Kidney capillary endothelial cell (primary cell): ENCODE results near the gene BMAL1.
"Not testable (repeated sequence)": the region's sequence is repeated elsewhere in the genome, so short reads cannot be mapped to it uniquely, and the experiment has no call there.

Experiments
- DNase-seq: peaks from one replicate; pipeline ENCODE4 v3.0.0-alpha.2; 2018; ENCODE audit warnings: low spot score

The BMAL1 gene

DNA sequence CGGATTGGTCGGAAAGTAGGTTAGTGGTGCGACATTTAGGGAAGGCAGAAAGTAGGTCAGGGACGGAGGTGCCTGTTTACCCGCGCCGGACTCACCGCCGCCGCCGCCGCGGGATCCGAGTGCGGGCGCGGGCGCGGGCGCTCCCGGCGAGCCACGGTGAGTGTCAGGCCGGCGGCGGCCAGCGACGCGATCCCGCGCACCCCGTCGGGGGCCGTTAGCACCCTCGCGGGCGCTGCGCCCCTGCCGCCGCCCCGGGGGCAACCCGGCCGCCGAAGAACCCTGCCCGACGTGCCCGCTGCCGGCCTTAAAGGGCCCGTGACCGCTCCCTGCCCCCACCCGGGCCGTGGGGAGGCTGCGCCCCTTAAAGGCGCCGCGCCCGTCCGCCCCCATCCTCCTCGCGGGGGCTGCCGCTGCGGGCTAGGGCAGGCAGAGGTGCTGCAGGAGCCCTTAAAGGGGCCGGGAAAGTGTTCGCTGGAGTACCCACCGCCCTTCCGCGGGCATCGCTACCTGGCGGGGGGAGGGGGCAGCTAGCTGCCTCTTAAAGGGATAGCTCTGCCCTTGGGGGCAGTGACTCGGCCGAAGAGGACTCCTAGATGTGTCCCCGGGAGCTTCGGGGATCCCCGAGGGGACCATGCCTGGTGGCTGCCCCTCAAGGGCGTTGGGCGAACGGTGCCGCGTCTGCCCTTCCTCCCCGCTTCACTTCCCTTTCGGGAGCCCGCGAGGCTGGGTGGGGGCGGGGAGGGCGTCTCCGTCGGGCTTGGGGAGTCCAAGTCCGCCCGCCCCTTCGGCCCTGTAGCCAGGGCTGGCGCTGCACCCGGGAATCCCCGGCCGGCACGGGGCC, at the start of gene BMAL1:
Gene BMAL1 (plus strand): TSS at position 23 of the 841 bp plus-strand sequence. CDS start 76,519 bp downstream, outside the sequence.
- DNase-seq = no peak

DNA sequence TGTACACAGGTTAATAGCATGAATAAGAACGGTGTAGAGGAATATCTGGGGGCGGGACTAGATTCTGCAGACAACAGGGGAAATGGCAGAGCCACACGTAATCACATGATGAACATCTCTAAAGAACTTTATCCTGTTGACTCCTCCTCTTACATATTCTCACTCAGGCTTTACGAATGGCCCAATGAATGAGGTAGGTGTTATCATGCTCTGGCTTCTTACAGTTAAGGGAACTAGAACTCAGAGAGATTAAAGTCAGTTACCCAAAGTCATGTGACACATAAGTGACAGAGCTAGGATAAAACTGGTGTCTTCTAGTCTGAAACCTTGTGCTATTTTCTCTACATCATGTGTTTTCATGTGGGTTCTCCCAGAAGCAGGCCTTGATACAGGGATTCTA, 49.0 kb upstream of the BMAL1 start:
- DNase-seq = no peak

DNA sequence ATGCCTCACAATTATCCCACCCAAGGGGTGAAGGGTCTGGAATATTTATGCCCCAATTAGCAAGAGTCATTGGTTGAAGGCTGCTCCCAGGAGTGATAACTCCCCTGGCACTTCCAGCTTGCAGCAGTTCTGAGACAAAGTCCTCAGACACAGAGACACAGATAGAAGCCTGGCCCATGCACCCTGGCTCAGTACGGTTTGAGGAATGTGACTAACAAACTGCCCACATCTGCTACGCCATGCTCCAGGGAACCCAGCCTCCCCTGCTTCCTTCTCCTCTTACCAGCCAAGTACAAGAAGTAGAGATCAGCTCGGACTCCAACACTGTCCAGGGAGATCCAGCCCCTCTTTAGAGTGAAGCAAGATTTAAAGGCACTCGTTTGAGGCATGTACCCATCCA, 48.5 kb upstream of the BMAL1 start:
- no peak for DNase-seq

DNA sequence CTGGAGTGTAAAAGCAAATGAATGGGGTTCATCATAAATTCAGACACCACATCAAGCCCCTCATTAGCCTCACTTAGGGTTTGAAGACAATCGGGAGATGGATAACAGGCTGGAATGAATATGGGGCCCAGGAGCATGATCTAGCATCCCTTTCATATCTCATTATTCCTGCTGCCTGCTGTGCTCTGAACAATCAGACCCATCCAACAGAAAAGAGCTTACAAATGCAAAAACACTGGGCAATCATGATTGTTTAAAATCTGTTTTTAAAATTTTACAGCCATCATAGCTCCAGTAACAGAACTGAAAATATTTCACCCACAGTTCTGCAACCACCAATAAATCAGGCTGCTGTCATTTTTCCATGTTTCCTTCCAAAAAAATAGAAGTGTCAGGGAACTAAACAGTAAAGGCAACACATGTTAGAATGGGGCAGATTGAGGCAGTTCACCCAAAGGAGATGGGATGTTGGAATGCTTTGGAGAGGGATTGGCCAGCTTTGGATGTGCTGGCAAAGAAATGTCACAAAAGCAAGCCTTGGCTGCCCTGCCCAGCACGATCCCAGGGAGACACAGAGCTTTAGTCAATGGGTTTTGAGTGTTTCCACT, 47.8 kb upstream of the BMAL1 start:
- no peak for DNase-seq

DNA sequence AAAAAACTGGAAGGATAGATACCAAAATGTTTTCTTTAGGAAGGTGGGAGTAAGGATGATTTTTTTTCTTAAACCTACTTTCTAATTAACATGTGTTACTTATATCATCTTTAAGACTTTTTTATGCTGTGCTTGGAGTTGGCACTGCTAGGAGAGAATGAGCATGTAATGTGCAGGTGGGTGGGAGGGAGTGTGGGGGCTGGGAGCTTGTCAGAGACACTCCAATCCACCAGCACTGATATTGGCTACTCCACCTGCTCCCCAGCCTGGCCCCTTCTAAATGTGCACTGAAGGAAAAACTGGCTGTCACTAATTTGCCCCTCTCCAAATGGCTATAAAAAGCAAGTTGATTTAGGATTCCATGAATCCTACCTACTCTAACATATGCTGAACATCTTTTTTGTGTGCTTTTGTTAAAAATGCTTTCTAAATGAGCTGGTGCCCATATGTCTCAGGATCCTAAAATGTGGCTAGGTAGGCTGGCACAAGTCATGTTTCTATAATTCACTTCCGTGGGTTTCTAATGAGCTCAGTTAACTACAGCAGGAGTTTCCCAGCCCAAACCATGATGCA, 44.3 kb upstream of the BMAL1 start:
- DNase-seq = no peak

DNA sequence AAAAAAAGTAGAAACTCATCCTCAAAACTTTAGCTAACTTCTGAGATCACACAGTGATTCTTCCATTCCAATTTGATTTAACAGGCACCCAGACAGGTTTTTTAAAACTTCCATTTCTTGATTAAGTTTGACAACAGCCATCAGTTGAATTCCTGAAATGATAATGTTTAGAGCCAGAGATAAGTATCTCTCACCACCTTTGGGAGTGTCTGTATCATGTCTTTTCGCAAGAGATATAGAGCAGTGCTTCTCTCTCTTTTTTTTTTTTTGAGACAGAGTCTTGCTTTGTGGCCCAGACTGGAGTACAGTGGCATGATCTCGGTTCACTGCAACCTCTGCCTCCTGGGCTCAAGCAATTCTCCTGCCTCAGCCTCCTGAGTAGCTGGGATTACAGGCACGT, 41.7 kb upstream of the BMAL1 start:
- no peak for DNase-seq

DNA sequence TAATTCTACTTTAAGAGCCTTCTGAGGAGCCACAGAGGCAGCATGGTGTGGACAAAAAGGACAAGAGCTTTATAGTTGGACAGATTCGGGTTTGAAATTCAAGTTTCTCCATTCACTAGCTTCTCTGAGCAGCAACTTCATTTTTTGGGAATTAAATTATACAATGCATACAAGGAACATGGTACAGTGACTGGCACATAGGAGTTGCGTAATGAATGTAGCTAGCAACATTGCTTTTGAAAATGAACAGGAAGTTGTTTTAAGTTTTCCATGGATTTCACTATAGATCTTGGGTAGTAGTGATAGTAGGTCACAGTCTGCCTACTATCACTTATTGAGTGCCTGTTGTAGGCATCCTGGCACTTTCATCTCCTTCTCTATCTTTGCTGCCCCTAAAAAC, 41.0 kb upstream of the BMAL1 start:
- no peak for DNase-seq

DNA sequence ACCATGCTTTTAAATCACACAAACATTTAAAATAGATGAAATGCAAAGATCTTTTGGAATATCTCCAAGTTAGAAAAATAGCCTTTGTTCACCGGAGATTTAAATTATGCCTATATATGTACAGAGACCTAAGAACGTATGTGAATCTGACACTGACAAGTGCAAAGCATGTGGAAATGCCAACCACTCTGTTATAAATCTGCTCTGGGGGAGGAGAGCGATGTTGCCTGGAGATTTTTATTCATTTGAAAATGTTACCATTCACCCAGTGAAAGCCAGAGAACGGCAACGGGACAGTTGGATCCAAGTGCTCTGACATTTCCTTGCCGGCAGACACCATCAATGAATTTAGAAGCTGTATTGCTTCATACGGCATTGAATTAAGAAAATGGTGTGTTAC, 39.8 kb upstream of the BMAL1 start:
- DNase-seq = no peak

DNA sequence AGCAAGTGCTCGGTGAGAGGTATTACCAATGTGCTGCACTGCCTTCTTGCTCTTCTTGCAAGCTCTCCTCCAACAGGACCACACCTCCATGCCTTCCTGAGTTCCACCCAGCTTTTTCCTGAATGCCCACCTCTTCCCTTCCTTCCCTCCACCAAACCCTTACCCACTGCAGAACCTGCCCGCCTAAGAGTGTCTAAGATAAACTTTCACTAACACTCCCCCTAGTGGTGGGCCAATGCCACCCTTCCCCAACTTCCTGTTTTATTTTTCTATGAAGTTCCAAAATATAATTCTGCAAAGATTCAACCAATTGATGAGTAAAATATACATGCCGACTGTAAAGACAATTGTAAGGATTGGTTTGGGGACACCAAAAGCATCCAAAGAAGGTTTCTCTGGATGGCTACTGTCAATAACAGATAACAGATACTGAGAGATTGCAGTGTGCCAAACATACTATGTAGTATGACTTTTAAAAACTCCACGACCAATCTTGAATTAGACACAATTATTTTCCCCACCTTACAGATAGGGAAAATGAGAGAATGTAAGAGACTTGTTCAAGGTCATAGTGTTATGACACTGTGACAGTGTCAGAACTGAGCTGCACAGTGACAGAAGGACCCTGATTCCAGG, 38.6 kb upstream of the BMAL1 start:
- DNase-seq = peak; percentile 59

DNA sequence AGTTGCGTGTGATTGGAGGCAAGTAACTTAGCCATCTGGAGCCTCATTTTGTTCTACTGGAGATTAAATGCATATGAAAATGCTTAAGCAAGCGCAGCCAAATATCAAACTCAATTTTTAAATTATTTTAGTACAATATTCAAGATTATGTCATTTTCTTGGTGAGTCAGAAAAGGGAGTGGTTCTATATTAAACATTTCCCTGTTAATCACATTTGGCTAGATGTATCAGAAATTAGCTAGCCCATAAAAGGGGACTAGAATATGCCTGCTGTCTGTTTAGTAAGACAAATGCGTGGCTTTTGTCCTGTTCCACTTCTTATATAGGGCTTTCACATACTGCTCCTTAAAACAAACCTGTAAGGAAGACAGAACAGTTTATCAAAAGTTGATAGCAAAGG, 35.0 kb upstream of the BMAL1 start:
- DNase-seq = no peak

DNA sequence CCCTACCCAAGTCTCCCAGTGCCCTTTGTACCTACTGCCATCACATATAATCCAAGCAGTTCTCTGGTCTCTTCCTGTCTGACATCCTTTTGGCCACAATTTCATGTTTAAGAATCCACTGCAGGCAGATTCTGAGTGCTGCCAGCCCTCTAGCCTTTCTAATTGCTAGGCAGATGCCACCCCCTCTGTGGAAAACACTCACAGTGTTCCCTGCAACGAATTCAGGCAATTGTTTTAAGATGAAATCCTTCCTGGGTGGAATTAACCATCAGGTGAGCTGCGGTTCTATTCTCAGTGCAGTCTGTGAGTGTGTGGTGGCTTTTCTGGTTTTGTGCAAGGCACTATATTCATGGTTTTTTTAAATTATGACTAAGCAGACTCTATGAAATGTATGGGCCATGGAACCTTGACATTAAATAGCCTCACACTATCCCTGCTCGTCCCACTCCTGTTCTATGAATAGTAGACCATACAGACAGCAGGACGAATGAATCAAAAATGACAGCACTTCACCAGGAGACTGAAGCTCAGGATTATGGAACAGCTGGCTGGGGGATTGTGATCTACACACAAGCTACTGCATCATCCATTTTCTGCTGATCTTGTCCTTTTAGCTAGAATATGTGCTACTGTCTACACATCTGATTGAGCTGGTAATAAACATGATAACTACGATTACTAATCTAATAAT, 29.8 kb upstream of the BMAL1 start:
- no peak for DNase-seq

DNA sequence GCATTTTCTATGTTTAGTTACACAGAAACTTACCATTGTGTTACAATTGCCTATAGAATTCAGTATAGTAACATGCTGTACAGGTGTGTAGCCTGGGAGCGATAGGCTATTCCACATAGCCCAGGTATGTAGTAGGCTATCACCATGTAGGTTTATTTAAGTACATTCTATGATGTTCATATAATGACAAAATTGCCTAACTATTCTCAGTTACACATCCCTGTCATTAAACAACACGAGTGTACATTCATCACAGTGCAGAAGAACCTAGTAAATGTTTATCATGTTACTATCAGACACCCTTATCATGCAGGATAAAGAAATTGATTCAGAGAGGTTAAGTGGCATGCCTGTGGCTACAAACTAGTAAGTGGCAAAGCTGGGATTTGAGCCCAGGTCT, 28.4 kb upstream of the BMAL1 start:
- no peak for DNase-seq

DNA sequence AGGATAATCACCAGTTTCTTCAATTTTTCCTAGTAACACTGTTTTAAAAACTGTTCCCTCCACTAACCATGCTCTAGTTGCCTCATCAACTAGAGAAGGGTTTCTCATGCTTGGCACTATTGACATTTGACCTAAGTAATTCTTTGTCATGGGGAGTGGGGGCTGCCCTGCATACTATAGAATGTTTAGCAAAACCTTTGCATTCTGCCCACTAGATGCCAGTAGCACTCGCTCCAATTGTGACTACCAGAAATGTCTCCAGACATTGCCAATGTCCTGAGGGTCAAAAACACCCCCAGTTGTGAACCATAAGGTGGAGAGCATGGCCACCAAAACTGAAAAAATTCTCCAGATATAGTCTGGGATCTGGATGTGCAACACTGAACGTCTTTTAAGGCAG, 27.6 kb upstream of the BMAL1 start:
- DNase-seq = no peak

DNA sequence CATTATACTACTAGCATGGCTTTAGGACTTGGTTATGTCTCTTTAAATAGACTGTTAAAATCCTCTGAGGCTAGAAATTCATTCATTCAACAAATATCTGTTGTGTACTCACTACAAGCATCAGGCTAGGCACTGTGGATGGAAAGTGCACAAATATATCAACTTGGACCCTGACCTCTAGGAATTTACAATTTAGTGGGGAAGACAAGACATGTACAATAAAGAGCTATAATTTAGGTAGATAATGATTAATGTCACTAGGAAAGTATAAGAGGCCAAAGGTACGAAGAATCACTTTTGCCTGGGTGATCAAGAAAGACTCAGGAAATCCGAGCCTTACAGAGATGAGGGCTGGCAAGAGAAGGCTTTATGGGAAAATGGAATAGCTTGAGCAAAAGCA, 25.6 kb upstream of the BMAL1 start:
- DNase-seq = no peak

DNA sequence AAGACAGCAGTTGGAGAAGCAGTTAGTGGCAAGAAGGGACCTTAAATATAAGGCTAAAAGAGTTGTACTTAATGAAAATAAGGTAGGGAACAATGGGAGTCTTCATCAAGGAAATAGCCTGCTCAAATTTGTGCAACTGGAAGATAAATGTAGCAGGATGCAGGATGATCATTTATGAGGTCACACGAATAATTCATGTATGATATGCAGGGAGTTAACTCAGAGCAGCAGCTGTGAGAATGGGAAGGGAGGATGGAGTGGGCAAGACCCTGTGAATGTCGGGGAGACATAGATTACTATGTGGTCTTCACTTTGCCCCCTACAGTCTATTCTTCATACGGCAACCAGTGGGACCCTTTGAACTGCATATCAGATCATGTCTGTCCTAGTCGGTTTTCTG, 25.2 kb upstream of the BMAL1 start:
- no peak for DNase-seq

DNA sequence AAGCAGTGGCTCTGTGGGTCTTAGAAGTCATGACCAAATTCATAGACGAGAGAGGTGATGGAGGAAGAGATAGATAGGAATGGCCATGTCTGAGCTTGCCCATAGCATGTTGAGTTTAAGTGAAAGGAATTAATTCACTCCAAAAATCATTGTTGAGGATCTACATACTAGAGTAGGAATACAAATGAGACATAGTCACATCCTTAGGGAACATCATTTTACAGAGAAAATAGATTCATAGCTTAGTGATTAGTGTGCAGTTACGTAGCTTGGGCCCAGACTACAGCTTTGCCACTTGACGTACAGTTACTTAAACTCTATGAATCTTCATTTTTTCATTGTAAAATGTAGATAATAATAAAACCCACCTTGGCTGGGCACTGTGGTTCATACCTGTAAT, 21.4 kb upstream of the BMAL1 start:
- no peak for DNase-seq

DNA sequence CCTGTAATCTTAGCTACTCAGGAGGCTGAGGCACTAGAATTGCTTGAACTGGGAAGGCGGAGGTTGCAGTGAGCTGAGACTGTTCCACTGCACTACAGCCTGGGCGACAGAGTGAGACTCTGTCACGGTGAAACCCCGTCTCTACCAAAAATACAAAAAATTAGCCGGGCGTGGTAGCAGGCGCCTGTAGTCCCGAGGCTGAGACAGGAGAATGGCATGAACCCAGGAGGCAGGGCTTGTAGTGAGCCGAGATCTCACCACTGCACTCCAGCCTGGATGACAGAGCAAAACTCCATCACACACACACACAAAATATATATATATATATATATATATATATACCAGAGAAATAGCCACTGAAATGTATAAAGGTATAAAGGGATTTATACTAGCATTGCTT, 19.5 kb upstream of the BMAL1 start:
- not testable (repeated sequence) for DNase-seq

DNA sequence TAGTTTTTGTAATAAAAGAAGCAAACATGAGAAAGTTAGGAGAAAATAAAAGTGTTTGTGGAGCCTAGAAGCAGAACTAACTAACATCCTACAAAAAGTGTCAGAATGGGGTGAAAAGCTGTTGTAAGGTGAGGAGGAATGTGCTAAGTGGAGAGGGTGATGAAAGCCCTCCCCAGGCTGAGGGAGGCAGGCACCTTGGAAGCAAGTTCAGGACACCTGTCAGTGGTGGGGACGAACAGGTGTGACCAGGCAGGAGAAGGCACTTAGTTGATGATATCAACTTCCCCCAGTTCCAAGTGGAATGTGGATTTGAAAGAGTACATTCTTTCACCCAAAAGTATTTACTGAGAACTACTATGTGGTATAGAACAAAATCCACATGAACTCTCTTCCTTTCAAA, 18.7 kb upstream of the BMAL1 start:
- no peak for DNase-seq

DNA sequence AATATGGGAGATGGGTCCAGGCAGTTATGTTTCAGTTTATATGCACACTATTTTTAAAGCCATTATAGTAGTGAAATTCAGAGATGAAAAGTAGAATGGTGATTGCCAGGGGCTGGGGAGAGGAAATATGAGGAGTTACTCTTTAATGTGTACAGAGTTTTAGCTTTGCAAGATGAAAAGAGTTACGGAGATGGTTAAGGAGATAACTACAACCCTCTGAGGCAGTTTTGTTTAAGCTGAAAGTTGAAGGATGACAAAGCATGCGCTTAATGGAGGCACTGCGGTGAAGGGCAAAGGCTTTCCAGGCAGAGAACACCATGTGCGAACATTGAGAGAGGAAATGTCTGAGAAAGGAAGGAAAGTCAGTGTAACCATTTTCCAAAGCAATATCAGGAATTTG, 18.2 kb upstream of the BMAL1 start:
- DNase-seq = no peak

DNA sequence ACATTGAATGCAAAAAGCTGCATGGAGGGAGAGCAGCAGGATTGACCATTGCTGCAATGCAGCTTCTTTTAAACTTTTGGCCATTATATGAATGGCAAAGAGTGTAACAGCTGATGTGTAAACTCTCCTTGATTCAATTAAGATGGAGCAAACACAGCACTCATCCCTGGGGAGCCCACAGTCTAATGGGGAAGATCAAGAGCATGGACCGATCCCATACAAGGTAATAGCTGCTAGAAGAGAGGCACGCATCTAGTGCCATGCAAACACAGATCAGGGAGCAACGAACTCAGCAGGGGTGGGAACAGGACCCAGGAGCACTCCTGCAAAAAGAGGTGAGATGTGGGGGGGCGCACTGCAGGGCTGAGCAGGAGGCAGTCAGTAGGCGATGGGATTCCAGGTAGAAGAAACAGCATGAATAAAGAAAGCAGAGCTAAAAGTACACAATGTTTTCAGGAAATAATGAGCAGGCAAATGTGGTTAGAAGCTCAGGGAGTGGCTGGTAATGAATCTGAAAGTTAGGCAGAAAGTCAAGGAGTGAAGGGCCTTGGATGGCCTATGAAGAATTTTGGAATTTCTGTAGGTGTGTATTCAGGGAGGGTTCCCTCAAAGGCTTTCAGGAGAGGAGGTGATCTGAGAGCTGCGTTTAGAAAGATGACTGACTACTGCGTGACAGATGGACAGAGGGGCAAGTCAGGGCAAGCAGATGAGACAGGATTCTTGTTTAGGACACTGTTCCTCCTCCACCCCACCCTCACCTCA, 17.2 kb upstream of the BMAL1 start:
- DNase-seq = no peak

DNA sequence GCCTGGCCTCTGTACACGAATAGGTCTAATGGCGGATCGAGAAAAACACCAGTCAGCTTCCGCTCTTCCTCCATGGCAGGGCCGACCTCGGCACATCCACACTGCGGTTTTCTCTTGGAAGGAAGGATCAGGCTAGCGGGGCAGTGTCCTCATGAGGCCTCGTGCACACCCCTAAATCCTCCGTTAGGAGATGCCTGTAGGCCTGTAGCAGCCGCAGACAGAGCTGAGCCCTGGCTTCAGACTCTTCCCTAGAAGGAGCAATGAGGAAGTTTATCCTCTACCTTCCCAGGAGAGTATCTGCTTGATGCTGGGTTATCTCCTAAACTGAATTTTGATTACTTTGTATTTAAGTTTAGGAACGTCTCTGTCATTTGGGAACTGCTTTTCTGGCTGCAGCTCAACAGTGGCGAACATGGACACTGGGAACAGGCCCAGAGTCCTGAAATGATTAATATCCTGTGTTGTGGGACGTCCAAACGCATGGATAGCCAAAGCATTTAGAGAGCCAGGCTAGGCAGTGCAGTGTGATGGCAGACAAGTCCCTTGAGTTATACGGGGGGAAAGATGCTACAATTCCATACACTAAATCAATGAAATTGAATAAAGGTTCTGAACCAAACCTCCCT, 16.5 kb upstream of the BMAL1 start:
- peak; percentile 56 for DNase-seq
